K562 (cell line): ENCODE results near the gene OCIAD2. TPM values are rescaled to one million over a fixed set of nuclear protein-coding genes. Genes with fewer than 3 reads are reported as not detected.
A peak's percentile ranks its signal among the peaks of the same experiment; 100 is the strongest.
"Not testable (repeated sequence)": the region's sequence is repeated elsewhere in the genome, so short reads cannot be mapped to it uniquely, and the experiment has no call there.

Experiments
- ATAC-seq: fragments of 200-7000 bp; cut with Tn5 transposase; 3 replicates; pipeline ENCODE4 v1.9.1; 2020; ENCODE audit warnings: moderate library complexity
- BruUV-seq: library from RNA; stranded (reverse); fragments of 400-500 nt; replicated peaks from 2 replicates; lab custom pipeline; 2021; lab: Mats Ljungman, UMichigan
- CTCF ChIA-PET: fragments of 300-600 bp; formaldehyde crosslinking; extraction: SDS; loops from one replicate; lab custom pipeline; 2021; ENCODE audit warnings: low intra/inter-chr PET ratio; lab: Yijun Ruan, JAX
- POLR2A ChIA-PET: fragments of 300-600, 350-650 bp; sonication (Branson Sonifier 250); formaldehyde crosslinking; extraction: SDS; loops from one replicate; lab custom pipeline; 2021; ENCODE audit warnings: antibody characterized with exemption, inconsistent platforms; lab: Yijun Ruan, JAX
- DNase-seq, 4 experiments: peaks; one replicate each; pipeline versions ENCODE4 v3.0.0 to v3.0.0-alpha.2; 2011 to 2018; ENCODE audit warnings: low spot score in 3 of 4, mixed read lengths in 3 of 4; ENCODE audit errors: extremely low read depth in 1 of 4
- FAIRE-seq: peaks from 2 replicates; lab custom pipeline; 2011; peaks lifted over from hg19 to GRCh38; lab: Jason Lieb, UNC
- H2AFZ ChIP-seq: 2 replicates; pipeline ENCODE4 v1.6.0; 2011; ENCODE audit warnings: low read depth, low read length, control low read depth, inconsistent platforms
- H3K27ac ChIP-seq: fragments of 200-600 bp; 3 replicates; pipeline ENCODE4 v1.8.0; 2011; ENCODE audit warnings: low read depth, mild to moderate bottlenecking, control low read depth, inconsistent platforms, low read length, moderate library complexity, mixed read lengths; ENCODE audit errors: extremely low read depth
- H3K27me3 ChIP-seq, 2 experiments: fragments of 300-600 bp in 1 of 2; 2 replicates in 1 of 2; 3 replicates in 1 of 2; pipeline versions ENCODE4 v1.6.0 to v1.8.0; 2011; ENCODE audit warnings: inconsistent platforms in 2 of 2, low read length in 2 of 2, mild to moderate bottlenecking in 1 of 2, mixed read lengths in 1 of 2, moderate library complexity in 1 of 2; ENCODE audit not compliant: control insufficient read depth in 2 of 2, insufficient read depth in 2 of 2
- H3K36me3 ChIP-seq: fragments of 300-600 bp; 3 replicates; pipeline ENCODE4 v1.8.0; 2011; ENCODE audit warnings: mild to moderate bottlenecking, low read length, inconsistent platforms; ENCODE audit not compliant: control insufficient read depth, insufficient read depth
- H3K4me1 ChIP-seq, 2 experiments: fragments of 200-600 bp in 1 of 2; replicated peaks in 1 of 2; 2 replicates in 1 of 2; 3 replicates in 1 of 2; pipeline versions ENCODE4 v1.5.1 to v1.8.0; 2011; ENCODE audit warnings: inconsistent platforms in 2 of 2, low read length in 2 of 2, mild to moderate bottlenecking in 1 of 2, mixed read lengths in 1 of 2, moderate library complexity in 1 of 2; ENCODE audit not compliant: control insufficient read depth in 2 of 2, insufficient read depth in 2 of 2
- H3K4me2 ChIP-seq: 2 replicates; pipeline ENCODE4 v1.6.1; 2011; ENCODE audit warnings: low read length, control low read depth, inconsistent platforms, mixed read lengths; ENCODE audit not compliant: insufficient read depth
- H3K4me3 ChIP-seq: fragments of 200-600 bp; sonication (generic), shearing (Covaris generic); 2 replicates; pipeline ENCODE4 v1.5.1; 2016; ENCODE audit warnings: control low read depth, inconsistent platforms
- H3K79me2 ChIP-seq: fragments of 200-600 bp; 3 replicates; pipeline ENCODE4 v1.8.0; 2011; ENCODE audit warnings: low read length, inconsistent platforms; ENCODE audit not compliant: control insufficient read depth, insufficient read depth
- H3K9ac ChIP-seq, 2 experiments: 2 replicates each; pipeline versions ENCODE4 v1.6.0 to v1.6.1; 2011; ENCODE audit warnings: low read depth in 2 of 2, low read length in 2 of 2, control low read depth in 1 of 2, inconsistent platforms in 1 of 2, mild to moderate bottlenecking in 1 of 2, mixed read lengths in 1 of 2; ENCODE audit not compliant: insufficient read depth in 1 of 2
- H3K9me1 ChIP-seq: one replicate; pipeline ENCODE4 v1.6.0; 2011; ENCODE audit warnings: inconsistent platforms, mild to moderate bottlenecking, low read length, moderate library complexity; ENCODE audit not compliant: control insufficient read depth, insufficient read depth
- H3K9me3 ChIP-seq: replicated peaks from 2 replicates; pipeline ENCODE4 v1.5.1; 2011; ENCODE audit warnings: low read depth, low read length, inconsistent platforms; ENCODE audit not compliant: control insufficient read depth, insufficient read depth
- H4K20me1 ChIP-seq: replicated peaks from 2 replicates; pipeline ENCODE4 v1.6.1; 2011; ENCODE audit warnings: low read length, inconsistent platforms, mixed read lengths; ENCODE audit not compliant: control insufficient read depth, insufficient read depth
- BCLAF1 ChIP-seq, 2 experiments: fragments of 450-650 bp in 1 of 2; IDR thresholded peaks; 2 replicates each; pipeline ENCODE4 v1.6.1; 2011 to 2017; ENCODE audit warnings: low read depth in 2 of 2, antibody characterized with exemption in 1 of 2, borderline replicate concordance in 1 of 2, low read length in 1 of 2, mild to moderate bottlenecking in 1 of 2, mixed read lengths in 1 of 2; ENCODE audit not compliant: control insufficient read depth in 1 of 2
- BCOR ChIP-seq: fragments of 450-650 bp; IDR thresholded peaks from 2 replicates; pipeline ENCODE4 v1.6.1; 2016
- CBFA2T3 ChIP-seq: fragments of 450-650 bp; IDR thresholded peaks from 2 replicates; pipeline ENCODE4 v1.6.1; 2017
- HNRNPUL1 ChIP-seq: fragments of 200-400 bp; formaldehyde crosslinking; IDR thresholded peaks from 2 replicates; pipeline ENCODE4 v1.6.1; 2017; ENCODE audit warnings: low read length
- KDM1A ChIP-seq, 2 experiments: fragments of 450-650 bp; IDR thresholded peaks; 2 replicates each; pipeline ENCODE4 v1.6.1; 2016; ENCODE audit warnings: mild to moderate bottlenecking in 2 of 2
- PHF21A ChIP-seq: fragments of 450-650 bp; IDR thresholded peaks from 2 replicates; pipeline ENCODE4 v1.6.1; 2017; ENCODE audit warnings: low read depth, borderline replicate concordance
- RBM25 ChIP-seq: fragments of 200-400 bp; formaldehyde crosslinking; IDR thresholded peaks from 2 replicates; pipeline ENCODE4 v1.6.1; 2018; ENCODE audit warnings: low read length, low read depth, moderate library complexity; ENCODE audit not compliant: severe bottlenecking
- TBP ChIP-seq: optimal IDR thresholded peaks from 2 replicates; pipeline ENCODE3; 2011; ENCODE audit warnings: low read depth, low read length, improper control_type of control experiment
- ZC3H8 ChIP-seq: fragments of 450-650 bp; IDR thresholded peaks from 2 replicates; pipeline ENCODE4 v1.6.1; 2017
- ZNF146 ChIP-seq: IDR thresholded peaks from one replicate; pipeline ENCODE4 v1.6.1; 2018; ENCODE audit warnings: missing compliant biosample characterization; ENCODE audit not compliant: unreplicated experiment
- WGBS: fragments of 100-300 bp; shearing (Covaris generic); methylation state at CpG from one replicate; pipeline ENCODE4 v1.1.6; 2016; ENCODE audit warnings: low coverage, mixed read lengths; ENCODE audit not compliant: insufficient coverage; ENCODE audit errors: missing lambda C conversion rate; 5-methylcytosine and 5-hydroxymethylcytosine counted together
- in situ Hi-C: fragments of 300-500 bp; cut with MboI; formaldehyde crosslinking; loops from 4 replicates; pipeline ENCODE4 v1.15.0; 2018; ENCODE audit warnings: inconsistent platforms, mixed read lengths
- intact Hi-C: fragments of 100-400 bp; cut with micrococcal nuclease; formaldehyde crosslinking; loops from 2 replicates; pipeline ENCODE4 v1.14.2; 2022
- polyA plus RNA-seq, 8 experiments: library from polyadenylated mRNA; depleted of rRNA in 4 of 8; stranded (reverse) in 5 of 8; unstranded in 3 of 8; fragments of >200 nt; fragmentation: Nextera tagmentation in 2 of 8; fragmentation: Illumina TruSeq in 1 of 8; extraction: Ambion mirVana in 2 of 8; extraction: Trizol in 1 of 8; gene quantifications; 2 replicates each; pipeline versions ENCODE4 v1.2.1 to v1.2.3, GENCODE V29; 2011 to 2014; ENCODE audit warnings: inconsistent platforms in 1 of 8, missing spikeins in 1 of 8
- total RNA-seq, 7 experiments: library from RNA; depleted of rRNA in 6 of 7; stranded (reverse); fragments of >200 nt in 6 of 7; fragmentation: Illumina TruSeq in 2 of 7; extraction: Trizol in 2 of 7; gene quantifications; 2 replicates each; pipeline versions ENCODE4 v1.2.1 to v1.2.3, GENCODE V29; 2011 to 2021; ENCODE audit warnings: low replicate concordance in 1 of 7

OCIAD2 gene
- total and polyA plus RNA-seq, 9 of the 15 experiments (the other 6 are each of a cell fraction or from before 2014, with no cell fraction given) = 0.11 to 0.98 TPM; not detected in 7

- FAIRE-seq, H3K9me1 ChIP-seq, POLR2A ChIA-PET, BruUV-seq, H3K27ac ChIP-seq, H4K20me1 ChIP-seq, in situ Hi-C loops, ATAC-seq, H3K4me1 ChIP-seq, H3K4me2 ChIP-seq, intact Hi-C loops, H3K9me3 ChIP-seq, H3K4me3 ChIP-seq, DNase-seq, CTCF ChIA-PET, H3K79me2 ChIP-seq, H3K27me3 ChIP-seq: not testable (repeated sequence)
- peaks cover 14% of the 10 kb centered on the region; the same call in 1 of the 3 replicates for H3K36me3 ChIP-seq
- 100% methylated on average over 2 of the region's 4 CpGs for WGBS
- peak in 1 of 2 experiments; percentile 24; a peak in 1 of 4 replicates for TF ChIP-seq KDM1A (IDR thresholded peaks at IDR 0.05)
- TF ChIP-seq ZNF146 (CRISPR knock-in tag) = peak; percentile 50
- TF ChIP-seq, all 486 proteins: peak for 2; not testable (repeated sequence) for 484
- H2AFZ ChIP-seq, H3K9ac ChIP-seq: not testable (repeated sequence)
These were observed 41.9 kb downstream of the OCIAD2 start for GRCh38 chr4:48864696-48865095.

GRCh38 chr4:48863728-48864127 is 42.8 kb downstream of the OCIAD2 start:
- BruUV-seq = no TSS peak
- H3K27ac ChIP-seq = no peak overlapping the region
- no peaks in the 10 kb centered on the region for H3K9me1 ChIP-seq
- 50% methylated on average over 4 of the region's 4 CpGs for WGBS
- intact Hi-C loops = no loop called here
- POLR2A ChIA-PET = no interaction called here
- CTCF ChIA-PET = no interaction called here
- no peaks in the 10 kb centered on the region for H3K9me3 ChIP-seq
- ATAC-seq = no peak
- no peak overlapping the region for H3K9ac ChIP-seq
- no peak for DNase-seq
- H3K4me3 ChIP-seq = no peak overlapping the region
- H2AFZ ChIP-seq = no peak overlapping the region
- no peaks in the 10 kb centered on the region for H3K79me2 ChIP-seq
- no peaks in the 10 kb centered on the region for H3K4me1 ChIP-seq
- TF ChIP-seq ZC3H8 = no peak
- no peak for TF ChIP-seq TBP
- no peak for TF ChIP-seq BCLAF1 (IDR thresholded peaks at IDR 0.05; ENCODE audit: borderline replicate concordance in 1 of 2, control insufficient read depth in 1 of 2, low read depth in 2 of 2, low read length in 1 of 2)
- TF ChIP-seq PHF21A = no peak
- peak; percentile 97 for TF ChIP-seq ZNF146 (CRISPR knock-in tag)
- 0 out of 2 replicates have a peak, but pooled peaks have one; percentile 29 for TF ChIP-seq BCOR
- TF ChIP-seq CBFA2T3 = no peak
- peak; percentile 19 for TF ChIP-seq RBM25
- no peak for TF ChIP-seq HNRNPUL1
- H3K4me2 ChIP-seq = no peak overlapping the region
- in situ Hi-C loops = no loop called here
- FAIRE-seq = no peak
- H3K27me3 ChIP-seq = no peaks in the 10 kb centered on the region
- no peaks in the 10 kb centered on the region for H4K20me1 ChIP-seq
- peaks cover 23% of the 10 kb centered on the region; the same call in 1 of the 3 replicates for H3K36me3 ChIP-seq
